Measurements from ENCODE around the gene KCNQ1.

GRCh38 chr11:2523821-2524391 lies 79.1 kb downstream of the KCNQ1 start:
- TF ChIP-seq CTCF (optimal IDR thresholded peaks at IDR 0.05 in 1 of 3, IDR thresholded peaks at IDR 0.05 in 1 of 3, conservative IDR thresholded peaks at IDR 0.05 in 1 of 3; ENCODE audit: extremely low read depth in 1 of 3, insufficient read depth in 2 of 3, low read length in 3 of 3) (no peak), EZH2 (IDR thresholded peaks at IDR 0.05; ENCODE audit: low read length) (no peak)

Data from keratinocyte (primary cell).